PC-3 (cell line): ENCODE data around the gene GASK1B. TPM values are rescaled to one million over a fixed set of nuclear protein-coding genes. Genes with fewer than 3 reads are reported as not detected.

Source experiments
- ATAC-seq: fragments of 200-7000 bp; cut with Tn5 transposase; 2 replicates; pipeline ENCODE4 v1.9.1; 2020; ENCODE audit warnings: mild to moderate bottlenecking, moderate library complexity
- BruUV-seq: library from RNA; stranded (reverse); fragments of 400-500 nt; replicated peaks from 2 replicates; lab custom pipeline; 2021; lab: Mats Ljungman, UMichigan
- CTCF ChIA-PET: fragments of 300-600 bp; sonication (Branson Sonifier 250); formaldehyde crosslinking; loops from one replicate; lab custom pipeline; 2022; ENCODE audit warnings: antibody characterized with exemption; lab: Charles Lee
- POLR2A ChIA-PET: fragments of 300-600 bp; sonication (Branson Sonifier 250); formaldehyde crosslinking; loops from one replicate; lab custom pipeline; 2022; ENCODE audit warnings: antibody characterized with exemption; ENCODE audit not compliant: unreplicated experiment; lab: Charles Lee
- DNase-seq: peaks from one replicate; pipeline ENCODE4 v3.0.0-alpha.2; 2015
- H2AFZ ChIP-seq: fragments of 300-600 bp; sonication (generic); 2 replicates; pipeline ENCODE4 v1.6.0; 2016; ENCODE audit warnings: antibody characterized with exemption, low read length
- H3F3A ChIP-seq: fragments of 300-600 bp; sonication (generic); one replicate; pipeline ENCODE4 v1.6.0; 2017; ENCODE audit warnings: antibody characterized with exemption, low read length, control low read depth, mild to moderate bottlenecking; ENCODE audit not compliant: unreplicated experiment
- H3K27ac ChIP-seq: fragments of 300-600 bp; sonication (generic); 2 replicates; pipeline ENCODE4 v1.5.1; 2016; ENCODE audit warnings: mild to moderate bottlenecking, low read length
- H3K27me3 ChIP-seq: fragments of 300-600 bp; sonication (generic); 2 replicates; pipeline ENCODE4 v1.6.1; 2016; ENCODE audit warnings: low read length, mixed read lengths
- H3K36me3 ChIP-seq: fragments of 300-600 bp; sonication (generic); 2 replicates; pipeline ENCODE4 v1.6.1; 2016; ENCODE audit warnings: low read depth, mixed run types, low read length, mixed read lengths
- H3K4me1 ChIP-seq: fragments of 300-600 bp; sonication (generic); 2 replicates; pipeline ENCODE4 v1.5.1; 2016; ENCODE audit warnings: low read length; ENCODE audit not compliant: insufficient read depth
- H3K4me2 ChIP-seq: fragments of 300-600 bp; sonication (generic); 2 replicates; pipeline ENCODE4 v1.6.0; 2016; ENCODE audit warnings: low read length
- H3K4me3 ChIP-seq: fragments of 300-600 bp; sonication (generic); 2 replicates; pipeline ENCODE4 v1.5.1; 2016; ENCODE audit warnings: mild to moderate bottlenecking, low read length, mixed read lengths
- H3K79me2 ChIP-seq: fragments of 300-600 bp; sonication (generic); 2 replicates; pipeline ENCODE4 v1.6.1; 2017; ENCODE audit warnings: low read length, mixed read lengths
- H3K9ac ChIP-seq: fragments of 300-600 bp; sonication (generic); 2 replicates; pipeline ENCODE4 v1.6.0; 2016; ENCODE audit warnings: mild to moderate bottlenecking, low read length
- H3K9me2 ChIP-seq: fragments of 300-600 bp; sonication (generic); replicated peaks from 2 replicates; pipeline ENCODE4 v1.6.1; 2016; ENCODE audit warnings: mixed run types, low read length, mixed read lengths
- H3K9me3 ChIP-seq: fragments of 300-600 bp; sonication (generic); 2 replicates; pipeline ENCODE4 v1.6.1; 2016; ENCODE audit warnings: low read length, mixed read lengths
- H4K20me1 ChIP-seq: fragments of 300-600 bp; sonication (generic); 2 replicates; pipeline ENCODE4 v1.6.1; 2016; ENCODE audit warnings: low read length, mixed read lengths
- EZH2 ChIP-seq: fragments of 300-600 bp; sonication (generic); IDR thresholded peaks from one replicate; pipeline ENCODE4 v1.6.1; 2017; ENCODE audit warnings: antibody characterized with exemption, mild to moderate bottlenecking, low read length; ENCODE audit not compliant: unreplicated experiment
- EZH2phosphoT487 ChIP-seq: fragments of 300-600 bp; sonication (generic); IDR thresholded peaks from 2 replicates; pipeline ENCODE4 v1.6.1; 2018; ENCODE audit warnings: mild to moderate bottlenecking, antibody characterized with exemption, low read length, borderline replicate concordance
- intact Hi-C: fragments of 100-400 bp; cut with micrococcal nuclease; formaldehyde crosslinking; loops from 2 replicates; pipeline ENCODE4 v1.9.0; 2023
- total RNA-seq: library from RNA; depleted of rRNA; stranded (reverse); fragments of >200 nt; gene quantifications from 2 replicates; pipeline ENCODE4 v1.2.3, GENCODE V29; 2014; rRNA removed
- TF ChIP-seq, protein P1 (sequence below): fragments of 300-600 bp; sonication (generic); conservative IDR thresholded peaks from 2 replicates; pipeline ENCODE4 v1.5.1; 2017; ENCODE audit warnings: antibody characterized with exemption, low read depth, mild to moderate bottlenecking, low read length

The GASK1B gene
- total RNA-seq, 1 experiment from 2014 or later, result 0.51 TPM

- ChIA-PET CTCF (no interaction called here), POLR2A (no interaction called here)
- no TSS peak for BruUV-seq
- no peaks in the 10 kb centered on the region for H3K79me2 ChIP-seq
- no peaks in the 10 kb centered on the region for H3K9me2 ChIP-seq
- no peaks in the 10 kb centered on the region for H3K36me3 ChIP-seq
- no peaks in the 10 kb centered on the region for H4K20me1 ChIP-seq
- no peak overlapping the region for H3K4me2 ChIP-seq
- H3K27ac ChIP-seq, result no peak overlapping the region
- no peak for TF ChIP-seq EZH2phosphoT487
- TF ChIP-seq, protein P1, sequence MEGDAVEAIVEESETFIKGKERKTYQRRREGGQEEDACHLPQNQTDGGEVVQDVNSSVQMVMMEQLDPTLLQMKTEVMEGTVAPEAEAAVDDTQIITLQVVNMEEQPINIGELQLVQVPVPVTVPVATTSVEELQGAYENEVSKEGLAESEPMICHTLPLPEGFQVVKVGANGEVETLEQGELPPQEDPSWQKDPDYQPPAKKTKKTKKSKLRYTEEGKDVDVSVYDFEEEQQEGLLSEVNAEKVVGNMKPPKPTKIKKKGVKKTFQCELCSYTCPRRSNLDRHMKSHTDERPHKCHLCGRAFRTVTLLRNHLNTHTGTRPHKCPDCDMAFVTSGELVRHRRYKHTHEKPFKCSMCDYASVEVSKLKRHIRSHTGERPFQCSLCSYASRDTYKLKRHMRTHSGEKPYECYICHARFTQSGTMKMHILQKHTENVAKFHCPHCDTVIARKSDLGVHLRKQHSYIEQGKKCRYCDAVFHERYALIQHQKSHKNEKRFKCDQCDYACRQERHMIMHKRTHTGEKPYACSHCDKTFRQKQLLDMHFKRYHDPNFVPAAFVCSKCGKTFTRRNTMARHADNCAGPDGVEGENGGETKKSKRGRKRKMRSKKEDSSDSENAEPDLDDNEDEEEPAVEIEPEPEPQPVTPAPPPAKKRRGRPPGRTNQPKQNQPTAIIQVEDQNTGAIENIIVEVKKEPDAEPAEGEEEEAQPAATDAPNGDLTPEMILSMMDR, result no peak
- no peak for TF ChIP-seq EZH2
- intact Hi-C loops, result no loop called here
- H3K9me3 ChIP-seq, result no peaks in the 10 kb centered on the region
- no peaks in the 10 kb centered on the region for H3K4me1 ChIP-seq
- no peak for DNase-seq
- no peak overlapping the region for H3K4me3 ChIP-seq
- H3F3A ChIP-seq, result no peaks in the 10 kb centered on the region
- no peak overlapping the region for H3K9ac ChIP-seq
- no peak for ATAC-seq
- H3K27me3 ChIP-seq, result no peaks in the 10 kb centered on the region
- H2AFZ ChIP-seq, result no peak overlapping the region
These were observed 47.5 kb downstream of the GASK1B start for GRCh38 chr4:158125310-158125709.

Other genes with a start within 250 kb of the GASK1B start
- 5.4 and 5.9 TPM in 2 replicates for gene TMEM144, start 37.5 kb upstream of the GASK1B start, total RNA-seq